Tibial artery (tissue), 4 donors: Measurements from ENCODE around the gene TMOD3.

ENCODE experiments used
- DNase-seq, 2 donors: peaks; one replicate each; pipeline ENCODE4 v3.0.0-alpha.2; 2019
- H3K27ac ChIP-seq, 2 donors: fragments of 200-600 bp; sonication (generic) in 1 of 2; 1 replicate in 1 of 2; 2 replicates in 1 of 2; pipeline ENCODE4 v1.5.1; 2018 to 2019; ENCODE audit warnings: mild to moderate bottlenecking in 1 of 2
- H3K27me3 ChIP-seq, 2 donors: fragments of 200-600 bp; sonication (generic) in 1 of 2; one replicate each; pipeline versions ENCODE4 v1.5.1 to v1.6.0; 2016 to 2019
- H3K36me3 ChIP-seq, 3 donors: fragments of 200-600 bp; sonication (generic) in 2 of 3; one replicate each; pipeline ENCODE4 v1.5.1; 2016 to 2019; ENCODE audit warnings: mild to moderate bottlenecking in 2 of 3
- H3K4me1 ChIP-seq, 4 donors: fragments of 200-600 bp; sonication (generic) in 2 of 4; 1 replicate in 3 of 4; 2 replicates in 1 of 4; pipeline ENCODE4 v1.5.1; 2016 to 2019
- H3K4me3 ChIP-seq, 2 donors: fragments of 200-600 bp; sonication (generic) in 1 of 2; 1 replicate in 1 of 2; 2 replicates in 1 of 2; pipeline ENCODE4 v1.5.1; 2018 to 2019; ENCODE audit warnings: mild to moderate bottlenecking in 2 of 2
- H3K9me3 ChIP-seq, 3 donors: fragments of 200-600 bp; sonication (generic) in 1 of 3; one replicate each; pipeline ENCODE4 v1.5.1; 2016 to 2019
- CTCF ChIP-seq, 2 experiments: fragments of 200-600 bp in 1 of 2; fragments of 450-650 bp in 1 of 2; IDR thresholded peaks; one replicate each; pipeline ENCODE4 v1.5.1; 2017 to 2019; ENCODE audit warnings: antibody characterized with exemption in 2 of 2, mild to moderate bottlenecking in 1 of 2, moderate library complexity in 1 of 2
- intact Hi-C: fragments of 100-400 bp; cut with DNase I; formaldehyde crosslinking; loops from one replicate; pipeline ENCODE4 v1.15.0; 2023; ENCODE audit warnings: low total_unique reads

TMOD3 gene

GRCh38 chr15:51833772-51834171 is 4.3 kb downstream of the TMOD3 start:
- H3K4me1 ChIP-seq = peaks cover 0 to 82% (median 21%) of the 10 kb centered on the region in 4 donors
- H3K9me3 ChIP-seq = no peaks in the 10 kb centered on the region
- intact Hi-C loops = no loop called here
- no peak for TF ChIP-seq CTCF (IDR thresholded peaks at IDR 0.05)
- no peaks in the 10 kb centered on the region for H3K36me3 ChIP-seq
- no peaks in the 10 kb centered on the region for H3K27me3 ChIP-seq
- no peak overlapping the region for H3K4me3 ChIP-seq
- DNase-seq = no peak
- no peak overlapping the region for H3K27ac ChIP-seq

- no peak for TF ChIP-seq CTCF (IDR thresholded peaks at IDR 0.05)
- intact Hi-C loops = no loop called here
- H3K4me1 ChIP-seq = peaks cover 0 to 78% (median 14%) of the 10 kb centered on the region in 4 donors
- no peak overlapping the region for H3K4me3 ChIP-seq
- no peak for DNase-seq
- no peaks in the 10 kb centered on the region for H3K9me3 ChIP-seq
- no peaks in the 10 kb centered on the region for H3K36me3 ChIP-seq
- H3K27ac ChIP-seq = no peak overlapping the region
- H3K27me3 ChIP-seq = no peaks in the 10 kb centered on the region
These were observed 8.4 kb downstream of the TMOD3 start for GRCh38 chr15:51837792-51838251.

GRCh38 chr15:51838270-51838669 is 8.8 kb downstream of the TMOD3 start:
- Histone ChIP-seq H3K36me3 (no peaks in the 10 kb centered on the region), H3K4me1 (peaks cover 0 to 80% (median 17%) of the 10 kb centered on the region in 4 donors), H3K9me3 (no peaks in the 10 kb centered on the region), H3K27ac (no peak overlapping the region), H3K4me3 (no peak overlapping the region), H3K27me3 (no peaks in the 10 kb centered on the region)
- no peak for DNase-seq
- TF ChIP-seq CTCF (IDR thresholded peaks at IDR 0.05) = no peak
- intact Hi-C loops = no loop called here

DNA sequence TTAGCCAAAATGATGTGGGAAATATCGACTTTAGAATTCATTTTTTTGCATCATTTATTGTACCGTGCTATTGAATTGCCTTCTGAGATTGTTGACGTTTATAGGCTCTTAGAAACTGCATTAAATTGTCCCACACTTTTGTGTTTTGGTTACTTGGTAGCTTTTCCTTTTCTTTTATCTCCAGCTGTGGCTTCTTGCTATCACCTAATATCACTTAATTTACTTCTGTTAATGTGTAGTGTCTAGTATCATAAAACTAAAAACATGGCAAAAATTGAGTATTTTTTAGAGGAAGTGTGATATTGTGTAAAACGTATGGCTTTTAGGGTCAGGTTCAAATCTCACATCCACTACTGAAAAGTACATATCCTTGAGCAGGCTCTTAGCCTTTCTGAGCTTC is 11.2 kb downstream of the TMOD3 start:
- DNase-seq = no peak
- no peak for TF ChIP-seq CTCF (IDR thresholded peaks at IDR 0.05)
- no peak overlapping the region for H3K4me3 ChIP-seq
- peaks cover 0 to 84% (median 30%) of the 10 kb centered on the region in 4 donors for H3K4me1 ChIP-seq
- H3K27ac ChIP-seq = no peak overlapping the region
- H3K9me3 ChIP-seq = no peaks in the 10 kb centered on the region
- no peaks in the 10 kb centered on the region for H3K36me3 ChIP-seq
- intact Hi-C loops = no loop called here
- no peaks in the 10 kb centered on the region for H3K27me3 ChIP-seq

DNA sequence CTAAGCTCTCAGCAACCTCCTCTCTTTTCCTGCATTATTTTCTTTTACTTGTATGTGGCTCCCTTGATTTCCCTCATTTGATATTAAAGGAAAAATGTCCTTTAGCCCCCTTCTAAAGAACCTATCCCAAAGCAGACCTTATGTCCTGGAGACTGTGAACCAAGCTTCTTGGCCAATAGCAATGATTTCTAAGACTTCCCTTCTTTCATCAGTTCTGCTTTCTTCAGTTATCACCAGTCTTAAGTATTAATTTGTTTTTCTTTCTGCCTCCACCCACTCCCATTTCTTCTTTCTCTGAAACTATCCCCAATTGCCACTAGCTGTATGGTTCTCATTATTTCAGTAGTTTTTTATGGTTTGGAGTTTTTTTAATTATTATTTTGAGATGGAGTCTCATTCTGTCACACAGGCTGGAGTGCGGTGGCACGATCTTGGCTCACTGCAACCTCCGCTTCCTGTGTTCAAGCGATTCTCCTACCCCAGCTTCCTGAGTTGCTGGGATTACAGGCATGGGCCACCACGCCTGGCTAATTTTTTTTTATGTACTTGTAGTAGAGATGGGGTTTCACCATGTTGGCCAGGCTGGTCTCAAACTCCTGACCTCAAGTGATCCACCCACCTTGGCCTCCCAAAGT is 12.1 kb downstream of the TMOD3 start:
- Histone ChIP-seq H3K4me1 (peaks cover 0 to 84% (median 33%) of the 10 kb centered on the region in 4 donors), H3K27me3 (no peaks in the 10 kb centered on the region), H3K36me3 (no peaks in the 10 kb centered on the region), H3K9me3 (no peaks in the 10 kb centered on the region), H3K27ac (no peak overlapping the region), H3K4me3 (no peak overlapping the region)
- no peak for TF ChIP-seq CTCF (IDR thresholded peaks at IDR 0.05)
- intact Hi-C loops = no loop called here
- DNase-seq = no peak
